Activated CD4-positive, alpha-beta T cell treated with anti-CD3 and anti-CD28 coated beads, Interleukin-2, amount 10 ng/mL, durations not matched to agents 7 days and 5 days (primary cell): ENCODE data around the gene RAB25. TPM values are rescaled to one million over a fixed set of nuclear protein-coding genes. Genes with fewer than 3 reads are reported as not detected.
"Not testable (repeated sequence)": the region's sequence is repeated elsewhere in the genome, so short reads cannot be mapped to it uniquely, and the experiment has no call there.

Experiments used
- CTCF ChIA-PET: fragments of 350-600 bp; sonication (Branson Sonifier 250); formaldehyde crosslinking; loops from one replicate; lab custom pipeline; 2021; ENCODE audit warnings: antibody characterized with exemption; lab: Charles Lee
- POLR2A ChIA-PET: fragments of 350-600 bp; sonication (Branson Sonifier 250); formaldehyde crosslinking; loops from one replicate; lab custom pipeline; 2021; ENCODE audit warnings: antibody characterized with exemption; lab: Charles Lee
- DNase-seq: peaks from one replicate; pipeline ENCODE4 v3.0.0-alpha.2; 2020
- H3K27ac Mint-ChIP-seq: one replicate; pipeline ENCODE4 v1.8.0; 2021; ENCODE audit warnings: mild to moderate bottlenecking, moderate library complexity, mixed read lengths
- H3K27me3 Mint-ChIP-seq: one replicate; pipeline ENCODE4 v1.8.0; 2021; ENCODE audit warnings: mixed read lengths
- H3K36me3 Mint-ChIP-seq: one replicate; pipeline ENCODE4 v1.8.0; 2021; ENCODE audit warnings: low read depth, mixed read lengths
- H3K4me1 Mint-ChIP-seq: one replicate; pipeline ENCODE4 v1.8.0; 2021; ENCODE audit warnings: mixed read lengths
- H3K4me3 Mint-ChIP-seq: one replicate; pipeline ENCODE4 v1.8.0; 2021; ENCODE audit warnings: mild to moderate bottlenecking, moderate library complexity, mixed read lengths
- H3K9me3 Mint-ChIP-seq: one replicate; pipeline ENCODE4 v1.8.0; 2021; ENCODE audit warnings: mixed read lengths
- total RNA-seq, 2 experiments: library from RNA; stranded (reverse); gene quantifications; one replicate each; pipeline ENCODE4 v1.2.3, GENCODE V29; 2021

Gene RAB25
- under 1 TPM in 1 of 2 experiments, not detected in 1; 0.50 TPM for total RNA-seq

DNA sequence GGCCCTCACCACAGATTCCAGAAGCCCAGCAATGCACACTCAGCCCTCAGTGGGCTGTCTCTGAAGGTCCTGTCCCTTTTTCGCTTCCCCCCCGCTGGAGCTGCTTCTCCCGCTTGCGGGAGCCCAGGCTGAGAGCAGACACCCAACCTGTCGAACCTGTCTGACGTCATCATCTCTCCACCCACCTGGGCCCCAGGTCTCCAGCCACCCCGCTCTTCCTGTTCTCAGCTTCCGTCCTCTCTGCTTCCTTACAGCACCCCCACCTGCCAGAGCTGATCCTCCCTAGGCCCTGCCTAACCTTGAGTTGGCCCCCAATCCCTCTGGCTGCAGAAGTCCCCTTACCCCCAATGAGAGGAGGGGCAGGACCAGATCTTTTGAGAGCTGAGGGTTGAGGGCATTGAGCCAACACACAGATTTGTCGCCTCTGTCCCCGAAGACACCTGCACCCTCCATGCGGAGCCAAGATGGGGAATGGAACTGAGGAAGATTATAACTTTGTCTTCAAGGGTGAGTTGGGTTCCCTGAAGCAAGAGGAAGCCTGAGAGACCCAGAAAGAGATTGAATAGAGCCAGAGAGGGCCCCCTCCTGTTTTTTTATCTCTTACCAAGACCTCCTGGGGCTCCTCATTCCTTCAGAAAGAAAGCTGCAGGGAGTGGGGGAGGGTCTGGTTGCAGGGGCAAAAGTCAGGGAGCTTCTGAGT is at the start of gene RAB25:
TSS of gene RAB25 (plus strand) at position 224 of the 700 bp plus-strand sequence. CDS start at position 465, 241 bp downstream.
- no peaks in the 10 kb centered on the region for H3K9me3 Mint-ChIP-seq
- H3K36me3 Mint-ChIP-seq = peaks cover 9% of the 10 kb centered on the region
- POLR2A ChIA-PET = no interaction called here
- no peak within 1 kb of the TSS for H3K4me3 Mint-ChIP-seq
- H3K27me3 Mint-ChIP-seq = no peaks in the 10 kb centered on the region
- DNase-seq = no peak
- CTCF ChIA-PET = interaction anchor here (0.5 kb wide), 1 partner anchor 1441 kb away, joined by 3 read pairs; no protein-coding TSS in a partner anchor
- peak within 1 kb of the TSS; percentile 76 for H3K27ac Mint-ChIP-seq
- H3K4me1 Mint-ChIP-seq = peaks cover 15% of the 10 kb centered on the region

DNA sequence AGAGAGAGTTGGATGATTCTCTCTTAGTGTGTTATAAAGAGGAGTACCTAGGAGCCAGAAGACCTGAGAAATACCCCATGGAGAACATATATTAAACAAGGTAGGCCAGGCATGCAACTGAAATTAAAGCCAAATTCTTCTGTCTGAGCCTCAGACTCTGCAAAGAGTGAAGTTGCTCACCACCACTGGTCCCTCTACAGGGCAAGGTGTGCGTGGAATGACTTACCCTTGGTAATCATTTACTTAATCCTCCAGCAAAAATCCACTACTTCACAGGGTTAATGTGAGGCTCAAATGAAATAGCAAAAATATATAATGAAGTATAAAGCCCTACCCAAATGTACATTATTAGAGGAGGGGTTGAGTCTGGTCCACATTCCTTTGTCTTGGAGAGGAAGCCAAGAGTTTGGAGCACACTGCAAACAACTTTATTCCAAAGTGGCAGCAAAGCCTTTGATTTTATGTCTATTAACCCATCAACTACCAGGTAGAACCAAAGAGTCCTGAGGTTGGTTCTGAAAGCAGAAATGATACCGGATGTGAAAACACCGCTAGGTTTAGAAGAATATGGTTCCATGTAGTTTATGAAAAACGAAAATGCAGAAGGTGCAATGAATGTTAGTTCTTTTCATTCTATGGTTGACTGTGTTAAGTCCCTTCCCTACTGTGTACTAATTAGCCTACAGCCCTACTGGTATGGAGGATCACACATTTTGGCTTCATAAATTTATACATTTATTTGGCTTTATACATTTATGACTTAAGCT is 48.7 kb upstream of the RAB25 start:
- no peak overlapping the region for H3K4me3 Mint-ChIP-seq
- no peaks in the 10 kb centered on the region for H3K27me3 Mint-ChIP-seq
- no peak overlapping the region for H3K27ac Mint-ChIP-seq
- POLR2A ChIA-PET = no interaction called here
- peaks cover 18% of the 10 kb centered on the region for H3K4me1 Mint-ChIP-seq
- DNase-seq = no peak
- peaks cover 57% of the 10 kb centered on the region for H3K36me3 Mint-ChIP-seq
- H3K9me3 Mint-ChIP-seq = no peaks in the 10 kb centered on the region
- CTCF ChIA-PET = interaction anchor here (0.6 to 1.3 kb wide), 2 partner anchors 23 to 349 kb away, joined by 3 read pairs; no protein-coding TSS in a partner anchor

- H3K36me3 Mint-ChIP-seq = peaks cover 57% of the 10 kb centered on the region
- no peak for DNase-seq
- H3K9me3 Mint-ChIP-seq = no peaks in the 10 kb centered on the region
- H3K4me3 Mint-ChIP-seq = no peak overlapping the region
- no peak overlapping the region for H3K27ac Mint-ChIP-seq
- POLR2A ChIA-PET = no interaction called here
- H3K4me1 Mint-ChIP-seq = peaks cover 20% of the 10 kb centered on the region
- no peaks in the 10 kb centered on the region for H3K27me3 Mint-ChIP-seq
- CTCF ChIA-PET = interaction anchor here (0.6 kb wide), 1 partner anchor 57 kb away, joined by 3 read pairs; no protein-coding TSS in a partner anchor
Observed at GRCh38 chr1:156014829-156015228, 46.1 kb upstream of the RAB25 start.

GRCh38 chr1:156019946-156020292 is 41.0 kb upstream of the RAB25 start:
- DNase-seq = no peak
- ChIA-PET CTCF (interaction anchor here (0.6 to 2.2 kb wide), 2 partner anchors 11 to 34 kb away, joined by 3 to 8 read pairs; partner anchors contain the start of gene LAMTOR2), POLR2A (no interaction called here)
- peak overlapping the region; percentile 87 for H3K4me3 Mint-ChIP-seq
- H3K27ac Mint-ChIP-seq = peak overlapping the region; percentile 95
- peaks cover 27% of the 10 kb centered on the region for H3K4me1 Mint-ChIP-seq
- H3K27me3 Mint-ChIP-seq = no peaks in the 10 kb centered on the region
- no peaks in the 10 kb centered on the region for H3K9me3 Mint-ChIP-seq
- H3K36me3 Mint-ChIP-seq = peaks cover 30% of the 10 kb centered on the region

DNA sequence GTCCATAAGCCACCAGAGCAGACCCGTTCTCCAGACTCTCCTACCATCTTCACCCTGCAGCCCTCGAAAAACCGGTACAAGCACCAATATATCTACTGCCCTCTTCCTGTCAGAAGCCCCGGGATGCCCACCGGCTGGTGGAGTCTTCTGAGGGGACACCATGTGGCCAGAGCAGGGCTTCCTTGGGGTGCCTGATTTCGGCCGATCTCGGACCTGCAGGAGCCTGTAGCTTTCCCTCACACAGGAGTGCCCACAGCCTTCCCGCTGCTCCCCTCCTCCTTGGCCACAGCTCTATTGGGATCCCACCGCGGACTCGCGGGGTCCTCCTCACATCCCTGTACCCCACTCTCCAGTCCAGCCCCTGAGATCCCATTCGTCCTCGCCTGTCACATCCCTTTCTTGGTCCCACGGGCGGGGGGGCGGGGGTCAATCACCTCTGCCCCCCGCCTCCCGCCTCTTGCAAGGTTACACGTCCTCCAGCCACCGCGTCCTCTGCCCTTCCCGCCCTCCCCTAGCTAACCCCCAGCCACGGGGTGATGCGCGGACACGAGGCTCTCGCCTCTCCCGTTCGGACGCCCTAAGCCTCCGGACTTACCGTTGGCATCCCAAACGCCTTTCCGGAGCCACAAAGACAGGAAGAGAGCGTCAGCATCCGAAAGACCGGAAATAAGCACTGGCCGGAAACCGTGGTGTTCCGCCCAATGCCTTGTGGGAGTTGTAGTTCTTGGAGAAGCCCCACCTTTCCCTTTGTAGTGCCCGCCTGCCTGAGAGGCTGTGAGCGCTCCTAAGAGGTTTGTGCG is 40.5 kb upstream of the RAB25 start, which contains the start of gene SSR2:
TSS of gene SSR2 (minus strand) at position 659 of the 800 bp plus-strand sequence. CDS start 784 bp downstream, outside the sequence.
- Mint-ChIP-seq H3K27ac (peak within 1 kb of the TSS; percentile 95), H3K4me3 (peak within 1 kb of the TSS; percentile 87), H3K9me3 (no peaks in the 10 kb centered on the region), H3K27me3 (no peaks in the 10 kb centered on the region), H3K4me1 (peaks cover 28% of the 10 kb centered on the region), H3K36me3 (peaks cover 30% of the 10 kb centered on the region)
- peak; percentile 93 for DNase-seq
- ChIA-PET POLR2A (no interaction called here), CTCF (interaction anchor here (0.6 to 2.2 kb wide), 3 partner anchors 11 to 34 kb away, joined by 3 to 8 read pairs (median 4); partner anchors contain the start of gene LAMTOR2)

- CTCF ChIA-PET = interaction anchor here (0.7 to 2.2 kb wide), 3 partner anchors 10 to 45 kb away, joined by 3 to 8 read pairs (median 4); no protein-coding TSS in a partner anchor
- DNase-seq = no peak
- POLR2A ChIA-PET = no interaction called here
- H3K27ac Mint-ChIP-seq = peak overlapping the region; percentile 95
- peaks cover 32% of the 10 kb centered on the region for H3K4me1 Mint-ChIP-seq
- peak overlapping the region; percentile 87 for H3K4me3 Mint-ChIP-seq
- no peaks in the 10 kb centered on the region for H3K27me3 Mint-ChIP-seq
- H3K9me3 Mint-ChIP-seq = no peaks in the 10 kb centered on the region
- H3K36me3 Mint-ChIP-seq = peaks cover 30% of the 10 kb centered on the region
Observed at GRCh38 chr1:156021093-156021428, 39.9 kb upstream of the RAB25 start.

DNA sequence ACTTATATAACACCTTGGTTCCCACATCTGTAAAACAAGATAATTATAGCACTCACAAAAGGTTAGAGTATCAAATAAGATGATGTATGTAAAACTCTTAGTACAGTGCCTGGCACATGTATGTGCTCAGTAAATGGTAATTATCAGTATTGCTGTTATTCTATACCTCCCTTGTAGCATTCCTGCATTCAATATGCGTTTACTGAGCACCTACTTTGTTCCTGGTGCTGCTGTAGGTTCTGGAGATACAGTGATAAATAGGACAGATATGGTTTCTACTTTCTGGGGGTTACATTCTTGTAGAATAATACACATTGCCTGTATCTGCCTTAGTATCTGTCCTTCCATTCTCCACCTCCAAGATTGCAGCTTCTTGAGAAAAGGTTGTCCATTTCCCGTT is 39.0 kb upstream of the RAB25 start:
- H3K27ac Mint-ChIP-seq = no peak overlapping the region
- peaks cover 25% of the 10 kb centered on the region for H3K36me3 Mint-ChIP-seq
- no peak for DNase-seq
- H3K4me1 Mint-ChIP-seq = peaks cover 33% of the 10 kb centered on the region
- no peaks in the 10 kb centered on the region for H3K9me3 Mint-ChIP-seq
- POLR2A ChIA-PET = no interaction called here
- CTCF ChIA-PET = interaction anchor here (1.6 kb wide), 1 partner anchor 11 kb away, joined by 4 read pairs; no protein-coding TSS in a partner anchor
- no peak overlapping the region for H3K4me3 Mint-ChIP-seq
- H3K27me3 Mint-ChIP-seq = no peaks in the 10 kb centered on the region

- POLR2A ChIA-PET = interaction anchor here (1.0 kb wide), 1 partner anchor 27 kb away, joined by 4 read pairs; no protein-coding TSS in a partner anchor
- CTCF ChIA-PET = interaction anchor here (0.6 to 1.7 kb wide), 5 partner anchors 12 to 296 kb away, joined by 3 to 11 read pairs (median 4); no protein-coding TSS in a partner anchor
- H3K27me3 Mint-ChIP-seq = no peaks in the 10 kb centered on the region
- H3K36me3 Mint-ChIP-seq = peaks cover 7% of the 10 kb centered on the region
- peaks cover 21% of the 10 kb centered on the region for H3K4me1 Mint-ChIP-seq
- no peak overlapping the region for H3K4me3 Mint-ChIP-seq
- H3K9me3 Mint-ChIP-seq = no peaks in the 10 kb centered on the region
- H3K27ac Mint-ChIP-seq = no peak overlapping the region
- DNase-seq = no peak
Observed at GRCh38 chr1:156024801-156025200, 36.2 kb upstream of the RAB25 start.

DNA sequence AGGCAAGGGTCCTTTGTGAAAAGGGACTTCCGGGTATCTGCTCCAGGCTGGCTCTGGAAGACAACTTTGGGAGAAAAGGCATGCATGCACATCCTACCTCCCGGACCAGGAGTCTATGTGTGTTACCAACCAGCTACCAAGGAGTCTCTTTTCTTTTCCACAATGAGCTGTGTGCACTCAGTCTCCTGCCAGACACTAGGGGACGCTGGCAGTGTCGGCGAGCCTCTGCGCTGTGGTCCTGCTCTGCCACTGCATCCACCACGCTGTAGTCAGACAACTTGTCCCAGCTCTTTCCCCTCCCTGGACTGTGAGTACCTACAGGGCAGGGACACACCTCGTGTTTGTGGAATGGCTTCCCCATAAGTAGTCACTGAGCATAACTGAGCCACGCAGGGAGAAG is 35.1 kb upstream of the RAB25 start:
- H3K4me3 Mint-ChIP-seq = no peak overlapping the region
- POLR2A ChIA-PET = no interaction called here

DNA sequence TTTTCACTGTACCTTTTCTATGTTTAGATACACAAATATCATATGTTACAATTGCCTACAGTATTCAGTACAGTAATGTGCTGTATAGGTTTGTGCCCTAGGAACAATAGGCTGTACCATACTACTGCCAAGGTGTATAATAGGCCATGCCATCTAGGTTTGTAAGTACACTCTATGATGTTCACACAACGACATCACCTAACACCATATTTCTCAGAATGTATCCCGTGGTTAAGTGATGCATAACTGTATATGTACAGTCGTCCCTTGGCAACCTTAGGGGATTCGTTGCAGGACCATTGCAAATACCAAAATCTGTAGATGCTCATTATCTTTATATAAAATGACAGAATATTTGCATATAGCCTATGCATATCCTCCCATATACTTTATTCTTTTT is 34.4 kb upstream of the RAB25 start:
- no peak overlapping the region for H3K27ac Mint-ChIP-seq
- H3K4me3 Mint-ChIP-seq = no peak overlapping the region
- H3K4me1 Mint-ChIP-seq = peaks cover 11% of the 10 kb centered on the region
- ChIA-PET POLR2A (no interaction called here), CTCF (interaction anchor here (1.1 to 1.7 kb wide), 4 partner anchors 18 to 95 kb away, joined by 3 to 11 read pairs (median 8); partner anchors contain the start of genes LAMTOR2 and UBQLN4)
- DNase-seq = no peak
- H3K9me3 Mint-ChIP-seq = no peaks in the 10 kb centered on the region
- no peaks in the 10 kb centered on the region for H3K36me3 Mint-ChIP-seq
- no peaks in the 10 kb centered on the region for H3K27me3 Mint-ChIP-seq

More for the DNA sequence above, 35.1 kb upstream of the RAB25 start:
- Mint-ChIP-seq H3K27ac (no peak overlapping the region), H3K9me3 (no peaks in the 10 kb centered on the region), H3K4me1 (peaks cover 14% of the 10 kb centered on the region), H3K36me3 (no peaks in the 10 kb centered on the region), H3K27me3 (no peaks in the 10 kb centered on the region)
- DNase-seq = peak; percentile 33
- CTCF ChIA-PET = interaction anchor here (0.6 to 1.7 kb wide), 12 partner anchors 8 to 427 kb away, joined by 3 to 11 read pairs (median 3); partner anchors contain the start of genes LAMTOR2 and UBQLN4

DNA sequence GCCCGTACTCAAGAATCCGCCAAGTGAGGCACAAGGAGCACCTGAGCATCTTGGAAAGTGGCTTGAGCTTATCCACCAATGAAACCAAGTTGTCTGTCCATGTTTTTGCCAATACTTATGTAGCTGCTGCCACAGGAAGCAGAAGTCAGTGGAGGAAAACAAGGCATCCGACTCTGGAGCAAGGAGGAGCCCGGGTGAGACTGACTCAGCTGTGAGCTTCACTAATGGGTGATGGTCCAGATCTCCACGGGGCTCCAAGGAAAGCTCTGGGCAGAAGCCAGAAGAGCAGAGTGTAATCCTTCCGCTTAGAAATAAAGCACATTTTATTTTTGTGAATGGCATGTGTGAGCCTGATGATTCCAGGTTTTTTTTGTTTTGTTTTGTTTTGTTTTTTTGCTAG is 27.9 kb upstream of the RAB25 start:
- no peak for DNase-seq
- H3K27ac Mint-ChIP-seq = no peak overlapping the region
- no peak overlapping the region for H3K4me3 Mint-ChIP-seq
- H3K27me3 Mint-ChIP-seq = no peaks in the 10 kb centered on the region
- H3K9me3 Mint-ChIP-seq = no peaks in the 10 kb centered on the region
- peaks cover 7% of the 10 kb centered on the region for H3K4me1 Mint-ChIP-seq
- CTCF ChIA-PET = interaction anchor here (1.0 to 1.9 kb wide), 3 partner anchors 12 to 192 kb away, joined by 3 to 4 read pairs (median 4); partner anchors contain the start of gene SSR2
- POLR2A ChIA-PET = no interaction called here
- H3K36me3 Mint-ChIP-seq = peaks cover 1% of the 10 kb centered on the region

GRCh38 chr1:156034991-156035390 is 26.0 kb upstream of the RAB25 start:
- H3K4me3 Mint-ChIP-seq, DNase-seq, POLR2A ChIA-PET, H3K36me3 Mint-ChIP-seq, H3K9me3 Mint-ChIP-seq, H3K27ac Mint-ChIP-seq, H3K4me1 Mint-ChIP-seq, H3K27me3 Mint-ChIP-seq: not testable (repeated sequence)
- CTCF ChIA-PET = interaction anchor here (0.7 kb wide), 1 partner anchor 34 kb away, joined by 3 read pairs; no protein-coding TSS in a partner anchor
